Esophagus squamous epithelium (tissue), 4 donors: ENCODE measurements around the gene RC3H1.

Experiments
- CTCF ChIP-seq, 6 experiments: fragments of 450-650 bp in 4 of 6; fragments of 200-600 bp in 2 of 6; sonication (generic) in 2 of 6; IDR thresholded peaks; one replicate each; pipeline ENCODE4 v1.5.1; 2016 to 2019; ENCODE audit warnings: antibody characterized with exemption in 6 of 6, mild to moderate bottlenecking in 4 of 6, moderate library complexity in 4 of 6
- POLR2A ChIP-seq, 4 donors: fragments of 450-650 bp; IDR thresholded peaks; one replicate each; pipeline ENCODE4 v1.6.1; 2017; ENCODE audit warnings: antibody characterized with exemption in 4 of 4, mild to moderate bottlenecking in 4 of 4, moderate library complexity in 3 of 4

- TF ChIP-seq CTCF (IDR thresholded peaks at IDR 0.05) (no peak), POLR2A (IDR thresholded peaks at IDR 0.05) (no peak)
Observed at GRCh38 chr1:174040387-174040786, 18.2 kb upstream of the RC3H1 start.
